Measurements from ENCODE around the gene PTPDC1.

GRCh38 chr9:94147776-94148175, 63.5 kb downstream of the PTPDC1 start:
- no peak for TF ChIP-seq CTCF (IDR thresholded peaks at IDR 0.05 in 4 of 5, conservative IDR thresholded peaks at IDR 0.05 in 1 of 5)
- TF ChIP-seq POLR2A (IDR thresholded peaks at IDR 0.05): no peak
